Esophagus squamous epithelium (tissue), 4 donors: Measurements from ENCODE around the gene OR4M1.
"Not testable (repeated sequence)": the region's sequence is repeated elsewhere in the genome, so short reads cannot be mapped to it uniquely, and the experiment has no call there.

Experiments
- POLR2A ChIP-seq, 4 donors: fragments of 450-650 bp; IDR thresholded peaks; one replicate each; pipeline ENCODE4 v1.6.1; 2017; ENCODE audit warnings: antibody characterized with exemption in 4 of 4, mild to moderate bottlenecking in 4 of 4, moderate library complexity in 3 of 4
- TF ChIP-seq, protein P1 (sequence below), 6 experiments: fragments of 450-650 bp in 4 of 6; fragments of 200-600 bp in 2 of 6; sonication (generic) in 2 of 6; IDR thresholded peaks; one replicate each; pipeline ENCODE4 v1.5.1; 2016 to 2019; ENCODE audit warnings: antibody characterized with exemption in 6 of 6, mild to moderate bottlenecking in 4 of 6, moderate library complexity in 4 of 6

DNA sequence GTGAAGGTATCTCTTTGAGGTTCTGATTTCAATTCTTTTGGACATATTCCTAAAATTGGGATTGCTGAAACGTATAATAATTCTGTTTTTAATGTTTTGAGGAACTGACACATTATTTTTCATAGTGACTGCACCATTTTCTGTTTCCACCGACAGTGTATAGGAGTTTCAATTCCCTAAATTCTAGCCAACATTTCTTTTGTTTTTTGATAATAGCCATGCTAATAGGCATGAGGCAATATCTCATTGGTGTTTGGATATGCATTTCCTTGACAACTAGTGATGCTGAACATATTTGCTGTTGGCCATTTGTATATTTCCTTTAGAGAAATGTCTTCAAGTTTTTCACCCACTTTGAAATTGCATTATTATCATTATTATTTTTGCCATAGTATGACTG lies 850 bp upstream of the OR4M1 start:
- TF ChIP-seq, protein P1, sequence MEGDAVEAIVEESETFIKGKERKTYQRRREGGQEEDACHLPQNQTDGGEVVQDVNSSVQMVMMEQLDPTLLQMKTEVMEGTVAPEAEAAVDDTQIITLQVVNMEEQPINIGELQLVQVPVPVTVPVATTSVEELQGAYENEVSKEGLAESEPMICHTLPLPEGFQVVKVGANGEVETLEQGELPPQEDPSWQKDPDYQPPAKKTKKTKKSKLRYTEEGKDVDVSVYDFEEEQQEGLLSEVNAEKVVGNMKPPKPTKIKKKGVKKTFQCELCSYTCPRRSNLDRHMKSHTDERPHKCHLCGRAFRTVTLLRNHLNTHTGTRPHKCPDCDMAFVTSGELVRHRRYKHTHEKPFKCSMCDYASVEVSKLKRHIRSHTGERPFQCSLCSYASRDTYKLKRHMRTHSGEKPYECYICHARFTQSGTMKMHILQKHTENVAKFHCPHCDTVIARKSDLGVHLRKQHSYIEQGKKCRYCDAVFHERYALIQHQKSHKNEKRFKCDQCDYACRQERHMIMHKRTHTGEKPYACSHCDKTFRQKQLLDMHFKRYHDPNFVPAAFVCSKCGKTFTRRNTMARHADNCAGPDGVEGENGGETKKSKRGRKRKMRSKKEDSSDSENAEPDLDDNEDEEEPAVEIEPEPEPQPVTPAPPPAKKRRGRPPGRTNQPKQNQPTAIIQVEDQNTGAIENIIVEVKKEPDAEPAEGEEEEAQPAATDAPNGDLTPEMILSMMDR (IDR thresholded peaks at IDR 0.05) = not testable (repeated sequence)
- not testable (repeated sequence) for TF ChIP-seq POLR2A (IDR thresholded peaks at IDR 0.05)
